ENCODE measurements around the gene ERICH6.

GRCh38 chr3:150699068-150699639 lies 4.6 kb downstream of the ERICH6 start:
- TF ChIP-seq POLR2A (IDR thresholded peaks at IDR 0.05) (no peak), EP300 (IDR thresholded peaks at IDR 0.05) (no peak), CTCF (IDR thresholded peaks at IDR 0.05) (no peak)

All from stomach (tissue), 4 donors.